Epithelial cell of proximal tubule (primary cell): ENCODE results near the gene BACH2. TPM values are rescaled to one million over a fixed set of nuclear protein-coding genes. Genes with fewer than 3 reads are reported as not detected.

ENCODE experiments used
- DNase-seq: peaks from one replicate; pipeline ENCODE4 v3.0.0-alpha.2; 2011; ENCODE audit warnings: low read depth
- H3K4me3 ChIP-seq: 2 replicates; pipeline ENCODE4 v1.5.1; 2011; ENCODE audit warnings: low read depth, mild to moderate bottlenecking, low read length
- total RNA-seq: library from RNA; depleted of rRNA; stranded (reverse); fragments of >200 nt; gene quantifications from 2 replicates; pipeline ENCODE4 v1.2.3, GENCODE V29; 2015
- TF ChIP-seq, protein P1 (sequence below): conservative IDR thresholded peaks from 2 replicates; pipeline ENCODE4 v1.5.1; 2012; ENCODE audit warnings: low read depth, mild to moderate bottlenecking, low read length

BACH2 gene
- total RNA-seq, 1 donor from 2014 or later, result 0.69 TPM

- TF ChIP-seq, protein P1, sequence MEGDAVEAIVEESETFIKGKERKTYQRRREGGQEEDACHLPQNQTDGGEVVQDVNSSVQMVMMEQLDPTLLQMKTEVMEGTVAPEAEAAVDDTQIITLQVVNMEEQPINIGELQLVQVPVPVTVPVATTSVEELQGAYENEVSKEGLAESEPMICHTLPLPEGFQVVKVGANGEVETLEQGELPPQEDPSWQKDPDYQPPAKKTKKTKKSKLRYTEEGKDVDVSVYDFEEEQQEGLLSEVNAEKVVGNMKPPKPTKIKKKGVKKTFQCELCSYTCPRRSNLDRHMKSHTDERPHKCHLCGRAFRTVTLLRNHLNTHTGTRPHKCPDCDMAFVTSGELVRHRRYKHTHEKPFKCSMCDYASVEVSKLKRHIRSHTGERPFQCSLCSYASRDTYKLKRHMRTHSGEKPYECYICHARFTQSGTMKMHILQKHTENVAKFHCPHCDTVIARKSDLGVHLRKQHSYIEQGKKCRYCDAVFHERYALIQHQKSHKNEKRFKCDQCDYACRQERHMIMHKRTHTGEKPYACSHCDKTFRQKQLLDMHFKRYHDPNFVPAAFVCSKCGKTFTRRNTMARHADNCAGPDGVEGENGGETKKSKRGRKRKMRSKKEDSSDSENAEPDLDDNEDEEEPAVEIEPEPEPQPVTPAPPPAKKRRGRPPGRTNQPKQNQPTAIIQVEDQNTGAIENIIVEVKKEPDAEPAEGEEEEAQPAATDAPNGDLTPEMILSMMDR, result no peak
- DNase-seq, result no peak
- H3K4me3 ChIP-seq, result peak overlapping the region; percentile 63
Observed at GRCh38 chr6:90294989-90295853, 1.4 kb downstream of the BACH2 start.

DNA sequence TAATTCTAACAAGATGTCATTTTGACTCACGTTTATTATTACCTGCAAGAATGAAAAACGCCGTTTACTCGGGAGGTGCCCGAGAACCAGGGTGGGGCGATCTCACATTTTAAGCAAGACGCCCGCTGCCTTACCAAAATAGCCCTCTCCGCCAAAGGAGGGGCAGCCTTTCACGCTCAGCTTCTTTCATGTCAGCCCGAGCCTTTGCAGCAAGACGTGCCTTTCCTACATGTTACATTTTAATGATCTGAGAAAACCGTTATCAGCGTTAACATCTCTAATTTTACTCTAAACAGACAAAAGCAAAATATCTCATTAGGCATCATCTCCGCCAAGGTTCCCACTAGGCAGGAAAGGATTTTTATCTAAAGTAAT, 2.0 kb downstream of the BACH2 start:
- peak overlapping the region; percentile 63 for H3K4me3 ChIP-seq
- TF ChIP-seq, protein P1, result no peak
- DNase-seq, result no peak

- TF ChIP-seq, protein P1, result no peak
- no peak for DNase-seq
- no peak overlapping the region for H3K4me3 ChIP-seq
Observed at GRCh38 chr6:90294008-90294511, 2.6 kb downstream of the BACH2 start.

DNA sequence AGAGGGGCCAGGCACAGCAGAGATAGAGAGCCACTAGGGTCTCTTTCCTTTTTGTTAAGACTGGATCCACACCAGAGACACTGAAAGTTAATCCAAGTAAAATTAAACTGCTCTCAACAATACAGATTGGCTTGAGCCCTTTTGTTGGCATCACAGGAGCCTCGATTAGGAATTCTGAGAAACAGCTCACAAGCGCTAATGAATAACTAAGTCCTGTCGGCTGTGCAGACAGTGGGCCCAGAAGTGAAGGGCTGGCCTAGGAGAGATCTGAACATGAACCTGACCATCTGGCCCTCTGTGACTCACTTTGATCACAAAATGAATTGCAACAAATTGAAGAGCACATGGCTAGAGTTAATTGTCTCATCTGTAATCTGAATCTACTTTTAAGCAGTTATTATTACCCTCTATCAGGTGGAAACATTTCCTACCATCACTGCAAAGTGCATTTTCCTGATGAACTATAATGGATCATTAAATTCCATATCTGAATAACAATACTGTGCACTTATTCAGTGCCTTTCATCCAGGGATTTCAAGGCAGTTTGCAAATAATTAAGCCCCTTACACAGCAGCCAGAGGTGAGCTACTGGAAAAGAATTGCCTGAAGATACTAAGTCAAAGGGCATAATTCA, 3.2 kb downstream of the BACH2 start:
- no peak overlapping the region for H3K4me3 ChIP-seq
- TF ChIP-seq, protein P1, result no peak
- peak; percentile 54 for DNase-seq

DNA sequence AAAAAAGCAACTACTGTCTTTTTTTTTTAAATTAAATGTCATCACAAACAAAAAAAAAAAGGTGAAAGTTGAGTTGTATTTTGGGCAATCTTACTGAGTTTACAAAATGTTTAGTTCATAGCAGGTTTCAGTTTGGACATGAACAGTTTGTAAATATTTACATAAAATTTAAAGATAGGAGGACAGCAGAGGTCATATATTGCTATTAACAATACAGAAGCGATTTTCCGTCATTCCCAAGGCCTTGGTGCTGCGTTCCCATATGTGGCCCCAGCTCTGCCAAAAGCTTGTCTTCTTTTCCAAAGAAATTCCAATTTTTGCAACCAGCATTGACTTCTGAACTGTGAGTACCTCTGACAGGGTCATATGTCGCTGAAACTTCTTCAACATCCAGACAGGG, 5.1 kb downstream of the BACH2 start:
- no peak for DNase-seq
- no peak overlapping the region for H3K4me3 ChIP-seq
- TF ChIP-seq, protein P1, result no peak

DNA sequence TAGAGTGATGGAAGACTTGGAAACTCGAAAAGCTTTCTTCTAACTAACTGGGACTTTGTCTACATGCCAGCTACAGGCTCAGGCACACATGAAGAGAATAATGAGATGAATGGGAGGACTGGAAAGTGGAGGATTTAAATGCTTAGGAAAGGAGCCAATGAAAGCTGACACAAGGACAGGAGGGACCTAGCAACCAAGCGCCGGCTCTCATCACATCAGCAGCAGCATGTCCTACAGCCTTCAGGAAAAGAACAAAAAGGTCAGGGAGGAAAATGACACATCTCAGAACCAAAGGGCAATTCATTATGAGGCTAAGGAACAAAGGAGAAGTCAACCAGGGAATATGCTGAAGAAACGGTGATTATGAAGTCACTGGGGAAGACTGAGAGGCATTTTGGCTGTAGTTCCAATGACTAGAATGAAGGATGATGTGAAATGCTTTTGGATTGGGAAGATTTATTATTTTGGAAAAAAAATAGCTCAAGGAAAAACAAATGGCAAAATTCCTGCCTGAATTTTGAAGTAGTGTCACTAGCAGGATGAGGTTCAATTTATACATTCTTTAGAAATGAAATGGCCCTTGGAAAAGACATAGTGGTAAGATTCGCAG, 5.7 kb downstream of the BACH2 start:
- TF ChIP-seq, protein P1, result no peak
- DNase-seq, result no peak
- H3K4me3 ChIP-seq, result no peak overlapping the region
